IMR-90 (cell line): ENCODE data around the gene ZNF350. TPM values are rescaled to one million over a fixed set of nuclear protein-coding genes. Genes with fewer than 3 reads are reported as not detected.

Experiments
- ATAC-seq: fragments of 200-7000 bp; cut with Tn5 transposase; 2 replicates; pipeline ENCODE4 v1.9.1; 2020; ENCODE audit warnings: low read depth, mild to moderate bottlenecking, moderate library complexity
- BruUV-seq: library from RNA; stranded (reverse); fragments of 400-500 nt; replicated peaks from 2 replicates; lab custom pipeline; 2021; lab: Mats Ljungman, UMichigan
- CTCF ChIA-PET: fragments of 300-600 bp; formaldehyde crosslinking; extraction: SDS; loops from one replicate; lab custom pipeline; 2021; ENCODE audit warnings: antibody characterized with exemption; lab: Yijun Ruan, JAX
- POLR2A ChIA-PET: fragments of 300-600 bp; sonication (Branson Sonifier 250); formaldehyde crosslinking; loops from one replicate; lab custom pipeline; 2022; ENCODE audit warnings: antibody characterized with exemption; ENCODE audit not compliant: unreplicated experiment; lab: Charles Lee
- DNase-seq: peaks from one replicate; pipeline ENCODE4 v3.0.0; 2013
- H2AFZ ChIP-seq: replicated peaks from 2 replicates; pipeline ENCODE3; 2013; ENCODE audit warnings: low read length, mild to moderate bottlenecking; ENCODE audit not compliant: poor library complexity
- H2AK5ac ChIP-seq: 2 replicates; pipeline ENCODE4 v1.6.1; 2013; ENCODE audit warnings: low read depth, low read length, inconsistent platforms
- H2AK9ac ChIP-seq: replicated peaks from 2 replicates; pipeline ENCODE3; 2013; ENCODE audit warnings: mild to moderate bottlenecking, low read depth, low read length, moderate library complexity; ENCODE audit not compliant: poor library complexity
- H2BK120ac ChIP-seq: 2 replicates; pipeline ENCODE4 v1.6.1; 2013; ENCODE audit warnings: low read depth, low read length, inconsistent platforms
- H2BK15ac ChIP-seq: 3 replicates; pipeline ENCODE4 v1.6.1; 2013; ENCODE audit warnings: low read depth, low read length, inconsistent platforms
- H2BK20ac ChIP-seq: 2 replicates; pipeline ENCODE4 v1.6.1; 2013; ENCODE audit warnings: low read depth, mild to moderate bottlenecking, inconsistent platforms, low read length, moderate library complexity
- H2BK5ac ChIP-seq: 2 replicates; pipeline ENCODE4 v1.6.1; 2013; ENCODE audit warnings: mild to moderate bottlenecking, low read depth, low read length, inconsistent platforms; ENCODE audit not compliant: poor library complexity, severe bottlenecking
- H3K14ac ChIP-seq: replicated peaks from 2 replicates; pipeline ENCODE4 v1.6.1; 2013; ENCODE audit warnings: low read depth, low read length, inconsistent platforms
- H3K18ac ChIP-seq: 2 replicates; pipeline ENCODE4 v1.6.1; 2013; ENCODE audit warnings: low read depth, low read length, control low read depth
- H3K23ac ChIP-seq: 2 replicates; pipeline ENCODE4 v1.6.1; 2013; ENCODE audit warnings: low read depth, low read length, inconsistent platforms
- H3K27ac ChIP-seq: 2 replicates; pipeline ENCODE4 v1.5.1; 2013; ENCODE audit warnings: mild to moderate bottlenecking, control low read depth, low read length; ENCODE audit not compliant: insufficient read depth
- H3K27me3 ChIP-seq: 2 replicates; pipeline ENCODE4 v1.6.1; 2013; ENCODE audit warnings: low read length; ENCODE audit not compliant: control insufficient read depth, insufficient read depth
- H3K36me3 ChIP-seq: 2 replicates; pipeline ENCODE4 v1.6.1; 2013; ENCODE audit warnings: low read length, mixed read lengths; ENCODE audit not compliant: control insufficient read depth, insufficient read depth
- H3K4ac ChIP-seq: 2 replicates; pipeline ENCODE4 v1.6.1; 2013; ENCODE audit warnings: low read depth, low read length, inconsistent platforms
- H3K4me1 ChIP-seq: 2 replicates; pipeline ENCODE4 v1.6.1; 2013; ENCODE audit warnings: low read length, mixed read lengths; ENCODE audit not compliant: control insufficient read depth, insufficient read depth
- H3K4me2 ChIP-seq: 2 replicates; pipeline ENCODE4 v1.6.1; 2013; ENCODE audit warnings: low read depth, mild to moderate bottlenecking, control low read depth, low read length, moderate library complexity
- H3K4me3 ChIP-seq: 2 replicates; pipeline ENCODE4 v1.5.1; 2013; ENCODE audit warnings: low read depth, mild to moderate bottlenecking, control low read depth, low read length, moderate library complexity; ENCODE audit not compliant: insufficient read depth
- H3K56ac ChIP-seq: 2 replicates; pipeline ENCODE4 v1.6.1; 2013; ENCODE audit warnings: low read length, inconsistent platforms; ENCODE audit not compliant: insufficient read depth; ENCODE audit errors: extremely low read depth
- H3K79me1 ChIP-seq, 2 experiments: 2 replicates each; pipeline ENCODE4 v1.6.1; 2013; ENCODE audit warnings: low read length in 2 of 2, inconsistent platforms in 1 of 2, low read depth in 1 of 2
- H3K9ac ChIP-seq: 2 replicates; pipeline ENCODE4 v1.6.1; 2013; ENCODE audit warnings: low read depth, low read length, control low read depth
- H3K9me1 ChIP-seq: 2 replicates; pipeline ENCODE4 v1.6.1; 2013; ENCODE audit warnings: low read length, inconsistent platforms; ENCODE audit not compliant: insufficient read depth
- H3K9me3 ChIP-seq: 2 replicates; pipeline ENCODE4 v1.6.1; 2013; ENCODE audit warnings: low read length; ENCODE audit not compliant: control insufficient read depth, insufficient read depth
- H4K20me1 ChIP-seq: 2 replicates; pipeline ENCODE4 v1.6.1; 2013; ENCODE audit warnings: low read length, inconsistent platforms; ENCODE audit not compliant: insufficient read depth
- H4K5ac ChIP-seq: 2 replicates; pipeline ENCODE4 v1.6.1; 2013; ENCODE audit warnings: mild to moderate bottlenecking, low read depth, low read length, control low read depth
- H4K8ac ChIP-seq, 2 experiments: 2 replicates each; pipeline ENCODE4 v1.6.1; 2013; ENCODE audit warnings: low read depth in 2 of 2, low read length in 2 of 2, control low read depth in 1 of 2, inconsistent platforms in 1 of 2
- H4K91ac ChIP-seq: 2 replicates; pipeline ENCODE4 v1.6.1; 2013; ENCODE audit warnings: low read depth, low read length, inconsistent platforms; ENCODE audit not compliant: insufficient read depth
- FOS ChIP-seq: fragments of 150-350 bp; IDR thresholded peaks from 2 replicates; pipeline ENCODE4 v1.6.1; 2016; ENCODE audit warnings: low read depth, low read length
- MXI1 ChIP-seq: IDR thresholded peaks from 2 replicates; pipeline ENCODE4 v1.6.1; 2012; ENCODE audit warnings: low read depth, mild to moderate bottlenecking, low read length, moderate library complexity, borderline replicate concordance
- POLR2A ChIP-seq: IDR thresholded peaks from 2 replicates; pipeline ENCODE4 v1.6.1; 2012; ENCODE audit warnings: mild to moderate bottlenecking, low read depth, low read length
- RCOR1 ChIP-seq: IDR thresholded peaks from 2 replicates; pipeline ENCODE4 v1.6.1; 2012; ENCODE audit warnings: mild to moderate bottlenecking, low read length, improper control_type of control experiment; ENCODE audit not compliant: insufficient replicate concordance
- SMC3 ChIP-seq: fragments of 150-350 bp; IDR thresholded peaks from 2 replicates; pipeline ENCODE4 v1.6.1; 2016; ENCODE audit warnings: low read depth, mild to moderate bottlenecking, antibody characterized with exemption, low read length, moderate library complexity
- WGBS, 2 experiments: methylation state at CpG; one replicate each; pipeline versions ENCODE4 v1.1.5 to v1.1.7; 2013; ENCODE audit warnings: missing lambda C conversion rate in 2 of 2; ENCODE audit not compliant: insufficient read length in 1 of 2; ENCODE audit errors: extremely low coverage in 2 of 2; 5-methylcytosine and 5-hydroxymethylcytosine counted together
- dilution Hi-C: fragments of 300-500 bp; cut with HindIII; formaldehyde crosslinking; loops from one replicate; pipeline ENCODE4 v1.14.3; 2018; ENCODE audit warnings: low sequenced_read_pairs; ENCODE audit not compliant: unreplicated experiment
- in situ Hi-C: fragments of 300-500 bp; cut with MboI; formaldehyde crosslinking; loops from 3 replicates; pipeline ENCODE4 v1.14.3; 2019; ENCODE audit warnings: low sequenced_read_pairs, inconsistent platforms, mixed read lengths
- intact Hi-C: fragments of 100-400 bp; cut with micrococcal nuclease; formaldehyde crosslinking; loops from 2 replicates; pipeline ENCODE4 v1.10.0; 2022
- polyA plus RNA-seq, 3 experiments: library from polyadenylated mRNA; depleted of rRNA; stranded (reverse); fragments of >200 nt; gene quantifications; 2 replicates each; pipeline ENCODE4 v1.2.3, GENCODE V29; 2012; ENCODE audit warnings: low replicate concordance in 1 of 3
- total RNA-seq: library from RNA; depleted of rRNA; stranded (reverse); fragments of >200 nt; gene quantifications from 2 replicates; pipeline ENCODE4 v1.2.3, GENCODE V29; 2012

Gene ZNF350
- total and polyA plus RNA-seq, 2 of the 4 experiments (the other 2 are of a cell fraction) = 4.7 to 14.0 TPM

DNA sequence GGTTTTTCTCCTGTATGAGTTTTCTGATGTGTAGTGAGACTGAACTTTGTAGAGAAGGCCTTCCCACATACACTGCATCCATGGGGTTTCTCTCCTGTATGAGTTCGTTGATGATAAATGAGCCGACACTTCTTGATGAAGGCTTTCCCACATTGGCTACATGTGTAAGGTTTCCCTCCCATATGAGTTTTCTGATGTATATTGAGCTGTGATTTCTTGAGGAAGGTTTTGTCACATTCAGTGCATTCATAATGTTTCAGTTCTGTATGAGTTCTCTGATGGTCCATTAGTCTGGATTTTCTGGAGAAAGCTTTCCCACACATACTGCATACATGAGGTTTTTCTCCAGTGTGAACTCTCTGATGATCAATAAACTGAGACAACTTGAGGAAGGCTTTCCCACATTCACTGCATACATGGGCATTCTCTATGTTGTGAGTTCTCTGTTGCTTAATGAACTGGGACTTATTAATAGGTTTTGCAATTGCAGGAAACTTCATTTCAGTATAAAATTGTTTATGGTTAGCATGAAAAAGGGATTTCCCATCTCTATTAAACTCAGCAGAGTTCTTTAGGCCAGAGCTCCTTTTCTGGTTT, 7.5 kb upstream of the ZNF350 start:
- no peak overlapping the region for H3K4me2 ChIP-seq
- dilution Hi-C loops = no loop called here
- no peak overlapping the region for H3K27ac ChIP-seq
- ChIA-PET CTCF (no interaction called here), POLR2A (no interaction called here)
- H3K4me1 ChIP-seq = no peaks in the 10 kb centered on the region
- no peaks in the 10 kb centered on the region for H3K27me3 ChIP-seq
- TF ChIP-seq FOS (no peak), SMC3 (no peak), MXI1 (no peak), RCOR1 (no peak), POLR2A (no peak)
- H3K14ac ChIP-seq = no peak overlapping the region
- H2AK9ac ChIP-seq = no peak overlapping the region
- H3K36me3 ChIP-seq = peaks cover 31% of the 10 kb centered on the region
- no peak for ATAC-seq
- H2BK120ac ChIP-seq = no peak overlapping the region
- peaks cover 60% of the 10 kb centered on the region for H3K9me3 ChIP-seq
- H3K9me1 ChIP-seq = no peaks in the 10 kb centered on the region
- no peak overlapping the region for H3K56ac ChIP-seq
- H2BK5ac ChIP-seq = no peak overlapping the region
- no peak overlapping the region for H4K91ac ChIP-seq
- H2AK5ac ChIP-seq = no peak overlapping the region
- no peaks in the 10 kb centered on the region for H4K20me1 ChIP-seq
- no peak overlapping the region for H3K23ac ChIP-seq
- H3K9ac ChIP-seq = no peak overlapping the region
- no peaks in the 10 kb centered on the region; a peak in 1 of 4 replicates for H3K79me1 ChIP-seq
- no peak overlapping the region for H3K4me3 ChIP-seq
- H4K5ac ChIP-seq = no peak overlapping the region
- intact Hi-C loops = no loop called here
- H2BK20ac ChIP-seq = no peak overlapping the region
- H3K4ac ChIP-seq = no peak overlapping the region
- no peak for DNase-seq
- H3K18ac ChIP-seq = no peak overlapping the region
- no peak overlapping the region for H2AFZ ChIP-seq
- no CpG with 5 or more reads among the region's 2 CpGs for WGBS, 2 experiments
- in situ Hi-C loops = no loop called here
- no peak overlapping the region for H4K8ac ChIP-seq
- BruUV-seq = no TSS peak
- H2BK15ac ChIP-seq = no peak overlapping the region
